HG02943 (cell line): Measurements from ENCODE around the gene WARS2.
"Not testable (repeated sequence)": the region's sequence is repeated elsewhere in the genome, so short reads cannot be mapped to it uniquely, and the experiment has no call there.

Experiments used
- ATAC-seq: cut with Tn5 transposase; IDR thresholded peaks from one replicate; pipeline ENCODE4 v1.9.1; 2021; ENCODE audit warnings: mild to moderate bottlenecking, low read depth, moderate library complexity; ENCODE audit not compliant: unreplicated experiment

The WARS2 gene

DNA sequence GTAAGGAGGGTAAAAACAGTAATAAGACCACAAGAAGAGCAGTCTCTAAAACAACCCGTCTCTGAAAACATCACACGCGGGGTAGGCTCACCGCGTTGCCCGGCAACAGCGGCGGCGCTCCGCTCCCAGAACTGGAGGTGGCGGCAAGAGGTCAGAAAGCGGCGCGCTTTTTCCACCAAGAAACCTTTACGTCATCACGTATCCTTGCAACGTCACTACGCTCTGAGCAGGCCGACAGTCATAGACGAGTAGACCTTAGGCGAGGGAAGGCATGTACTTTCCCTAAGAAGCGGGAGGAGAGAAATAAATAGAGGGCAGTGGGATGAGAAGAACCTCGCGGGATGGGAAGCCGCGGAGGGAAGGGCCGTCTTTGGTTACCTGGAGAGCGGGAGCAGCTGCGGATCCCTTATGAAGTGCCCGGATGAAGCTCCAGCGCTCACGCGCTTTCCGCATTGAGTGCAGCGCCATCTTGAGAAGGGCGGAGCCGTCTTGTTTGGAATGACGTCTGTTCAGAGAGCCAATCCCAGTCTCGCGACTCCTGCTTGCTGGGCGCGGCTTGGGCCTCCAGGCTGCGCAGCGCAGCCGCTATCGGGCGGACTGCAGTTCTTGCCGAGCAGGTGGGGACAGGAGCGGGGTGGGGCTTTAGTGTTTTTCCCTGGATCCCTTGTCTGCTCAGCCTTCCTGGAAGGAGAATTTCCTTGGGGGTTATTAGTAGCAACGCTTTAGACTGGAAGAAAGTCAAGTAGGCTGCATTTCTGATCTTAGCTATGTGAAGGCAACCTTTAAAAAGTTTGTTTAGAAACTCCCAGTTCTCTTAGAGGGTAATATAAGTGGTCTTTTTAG lies at the start of gene WARS2:
TSS of gene WARS2 (minus strand) at position 477 of the 843 bp plus-strand sequence. CDS start at position 468, 9 bp downstream.
- peak; percentile 92 for ATAC-seq

DNA sequence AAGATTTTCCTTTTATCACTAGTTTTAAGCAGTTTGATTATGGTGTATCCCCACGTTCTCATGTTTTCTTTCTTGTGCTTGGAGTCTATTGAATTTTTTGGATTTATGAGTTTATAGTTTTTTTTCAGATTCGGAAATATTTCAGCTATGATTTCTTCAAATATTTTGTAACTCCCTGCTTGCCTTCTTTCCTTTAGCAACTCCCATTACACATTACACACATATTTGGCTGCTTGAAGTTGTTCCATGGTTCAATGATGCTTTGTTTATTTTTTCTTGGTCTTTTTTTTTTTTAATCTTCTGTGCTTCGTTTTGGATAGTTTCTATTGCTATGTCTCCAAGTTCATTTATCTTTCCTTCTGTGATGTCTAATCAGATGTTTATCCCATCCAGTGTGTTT lies 48.5 kb upstream of the WARS2 start:
- ATAC-seq, result no peak

DNA sequence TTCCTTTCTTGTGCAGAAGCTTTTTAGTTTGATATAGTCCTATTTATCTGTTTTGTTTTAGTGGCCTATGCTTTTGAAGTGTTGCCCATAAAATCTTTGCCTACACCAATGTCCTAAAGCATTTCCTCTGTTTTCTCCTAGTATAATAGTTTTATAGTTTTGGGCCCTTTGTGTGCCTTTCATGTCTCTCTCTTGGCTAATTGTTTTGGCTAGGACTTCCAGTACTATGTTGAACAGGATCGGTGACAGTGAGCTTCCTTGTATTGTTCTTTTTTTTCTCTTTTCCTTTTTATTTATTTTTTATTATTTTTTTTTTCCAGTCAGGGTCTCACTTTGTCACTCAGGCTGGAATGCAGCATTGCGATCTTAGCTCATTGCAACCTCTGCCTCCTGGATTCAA lies 47.0 kb upstream of the WARS2 start:
- ATAC-seq, result no peak

DNA sequence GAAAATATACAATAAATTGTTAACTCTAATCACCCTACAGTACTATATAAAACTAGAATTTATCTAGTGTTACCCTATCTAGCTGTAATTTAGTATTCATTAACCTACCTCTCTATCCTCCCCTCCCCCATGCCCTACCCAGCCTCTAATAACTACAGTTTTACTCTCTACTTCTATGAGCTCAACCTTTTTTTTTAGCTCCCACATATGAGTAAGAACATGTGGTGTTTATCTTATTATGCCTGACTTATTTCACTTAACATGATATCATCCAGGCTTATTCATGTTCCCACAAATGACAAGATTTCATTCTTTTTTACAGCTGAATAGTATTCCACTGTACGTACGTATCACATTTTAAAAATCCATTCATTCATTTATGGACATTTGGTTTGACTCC lies 46.0 kb upstream of the WARS2 start:
- no peak for ATAC-seq

DNA sequence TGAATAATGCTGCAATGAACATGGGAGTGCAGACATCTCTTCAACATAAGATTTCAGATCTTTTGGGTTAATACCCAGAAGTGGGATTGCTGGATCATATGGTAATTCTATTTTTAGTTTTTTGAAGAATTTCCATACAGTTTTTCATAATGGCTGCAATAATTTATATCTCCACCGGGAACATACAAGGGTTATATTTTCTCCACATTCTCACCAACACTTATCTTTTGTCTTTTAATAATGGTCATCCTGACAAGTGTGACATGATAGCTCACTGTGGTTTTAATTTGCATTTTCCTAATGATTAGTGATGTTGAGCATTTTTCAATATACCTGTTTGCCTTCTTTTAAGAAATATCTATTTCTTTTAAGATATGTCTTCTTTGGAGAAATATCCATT lies 44.5 kb upstream of the WARS2 start:
- no peak for ATAC-seq

DNA sequence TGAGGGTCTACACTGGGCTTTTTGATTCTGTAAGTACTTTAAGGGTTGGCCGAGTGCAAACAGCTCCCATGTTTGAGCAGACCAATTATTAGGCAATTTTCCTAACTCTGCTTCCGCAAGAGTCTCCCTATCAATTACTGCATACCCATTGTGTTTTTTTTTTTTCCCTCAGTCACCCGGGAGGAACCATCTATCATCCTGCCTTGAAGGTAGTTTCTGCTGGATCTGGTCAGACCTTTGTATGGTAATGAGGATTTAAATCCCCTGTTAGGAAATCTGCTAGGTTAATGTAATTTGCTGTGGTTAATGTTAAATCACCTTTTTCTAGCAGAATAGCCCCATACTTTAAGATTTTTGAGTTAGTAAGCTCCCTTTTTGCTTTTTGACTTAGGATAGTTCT lies 40.8 kb upstream of the WARS2 start:
- ATAC-seq, result no peak

DNA sequence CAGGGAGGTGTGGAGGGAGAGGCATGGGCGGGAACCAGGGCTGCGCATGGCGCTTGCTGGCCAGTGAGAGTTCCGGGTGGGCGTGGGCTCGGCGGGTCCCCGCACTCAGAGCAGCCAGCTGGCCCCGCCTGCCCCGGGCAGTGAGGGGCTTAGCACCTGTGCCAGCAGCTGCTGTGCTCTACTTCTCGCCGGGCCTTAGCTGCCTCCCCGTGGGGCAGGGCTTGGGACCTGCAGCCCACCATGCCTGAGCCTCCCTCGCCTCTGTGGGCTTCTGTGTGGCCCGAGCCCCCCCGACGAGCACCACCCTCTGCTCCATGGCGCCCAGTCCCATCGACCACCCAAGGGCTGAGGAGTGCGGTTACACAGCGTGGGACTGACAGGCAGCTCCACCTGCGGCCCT lies 38.6 kb upstream of the WARS2 start:
- no peak for ATAC-seq

DNA sequence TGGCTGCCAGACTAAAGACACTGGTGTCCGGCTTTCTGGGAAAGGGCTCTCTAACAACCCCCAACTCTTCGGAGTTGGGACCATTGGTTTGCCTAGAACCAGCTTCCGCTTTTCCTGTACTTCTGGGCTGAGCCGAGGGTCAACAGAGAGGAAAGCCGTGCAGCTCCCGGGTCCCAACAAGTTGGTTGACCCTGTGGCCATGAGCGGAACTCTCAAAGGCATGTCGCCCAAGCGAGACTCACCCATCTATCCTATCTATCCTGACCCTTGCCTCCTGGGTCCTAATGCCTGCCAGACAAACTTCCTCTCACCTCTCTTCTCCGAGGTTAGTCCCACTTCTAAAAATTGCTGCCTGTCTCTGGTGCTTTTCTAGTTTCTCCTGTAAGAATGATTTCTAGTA lies 32.5 kb upstream of the WARS2 start:
- ATAC-seq, result not testable (repeated sequence)

DNA sequence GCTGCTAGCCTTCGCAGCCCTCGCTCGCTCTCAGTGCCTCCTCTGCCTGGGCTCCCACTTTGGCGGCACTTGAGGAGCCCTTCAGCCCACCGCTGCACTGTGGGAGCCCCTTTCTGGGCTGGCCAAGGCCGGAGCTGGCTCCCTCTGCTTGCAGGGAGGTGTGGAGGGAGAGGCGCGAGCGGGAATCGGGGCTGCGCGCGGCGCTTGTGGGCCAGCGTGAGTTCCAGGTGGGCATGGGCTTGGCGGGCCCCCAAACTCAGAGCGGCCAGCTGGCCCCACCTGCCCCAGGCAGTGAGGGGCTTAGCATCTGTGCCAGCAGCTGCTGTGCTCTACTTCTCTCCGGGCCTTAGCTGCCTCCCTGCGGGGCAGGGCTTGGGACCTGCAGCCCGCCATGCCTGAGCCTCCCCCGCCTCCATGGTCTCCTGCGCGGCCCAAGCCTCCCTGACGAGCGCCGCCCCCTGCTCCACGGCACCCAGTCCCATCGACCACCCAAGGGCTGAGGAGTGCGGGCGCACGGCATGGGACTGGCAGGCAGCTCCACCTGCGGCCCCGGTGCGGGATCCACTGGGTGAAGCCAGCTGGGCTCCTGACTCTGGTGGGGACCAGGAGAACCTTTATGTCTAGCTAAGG lies 31.0 kb upstream of the WARS2 start:
- ATAC-seq, result not testable (repeated sequence)

DNA sequence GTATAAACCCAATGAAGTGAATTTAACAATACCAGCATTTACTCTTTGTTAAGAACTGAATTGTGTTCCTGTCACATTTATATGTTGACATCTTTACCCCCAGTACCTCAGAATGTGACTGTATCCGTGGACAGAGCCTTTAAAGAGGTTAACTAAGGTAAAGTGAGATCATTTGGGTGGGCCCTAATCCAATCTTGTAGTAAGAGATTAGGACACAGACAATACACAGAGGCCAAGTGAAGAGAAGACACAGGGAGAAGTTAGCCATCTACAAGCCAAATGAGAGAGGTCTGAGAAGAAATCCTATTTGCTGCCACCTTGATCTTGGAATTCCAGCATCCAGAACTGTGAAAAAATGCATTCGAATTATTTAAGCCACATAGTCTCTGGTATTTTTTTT lies 22.9 kb upstream of the WARS2 start:
- ATAC-seq, result no peak

DNA sequence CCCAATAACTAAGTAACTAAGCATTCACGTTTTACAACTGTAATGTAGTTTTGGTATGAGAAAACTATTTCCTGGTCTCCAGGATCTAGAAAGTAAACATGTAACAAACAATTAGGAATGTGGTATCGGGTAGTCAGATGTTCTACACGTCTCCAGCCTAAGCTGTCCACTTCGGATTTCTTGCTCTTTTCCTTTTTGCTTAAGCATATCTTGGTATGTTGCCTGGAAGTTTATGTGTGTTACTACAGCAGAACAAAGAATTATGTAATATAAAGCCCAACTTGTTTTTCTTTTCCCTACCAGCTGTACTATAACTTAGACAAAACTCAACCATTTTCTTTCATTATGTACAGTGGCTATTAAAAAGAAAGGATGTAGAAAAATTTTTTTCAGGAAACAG lies 20.4 kb upstream of the WARS2 start:
- no peak for ATAC-seq

DNA sequence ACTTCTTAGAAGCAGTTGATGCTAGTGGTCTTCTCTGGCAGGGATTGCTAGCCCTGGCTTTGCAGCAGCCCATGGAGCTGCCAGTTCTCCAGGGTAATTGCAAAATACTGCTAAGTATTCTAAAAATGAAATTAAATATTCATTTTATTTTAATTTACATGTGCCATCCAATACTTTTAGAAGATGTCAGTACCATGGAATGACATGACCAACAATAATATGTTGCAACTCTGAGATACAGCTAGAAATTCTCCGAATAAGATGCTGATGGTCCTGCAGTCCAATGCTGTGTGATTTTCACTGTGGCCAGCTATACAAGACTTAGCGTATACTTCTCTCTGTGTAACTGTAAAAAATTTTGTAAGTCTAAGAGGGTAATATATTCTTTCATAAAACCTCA lies 20.0 kb upstream of the WARS2 start:
- no peak for ATAC-seq

DNA sequence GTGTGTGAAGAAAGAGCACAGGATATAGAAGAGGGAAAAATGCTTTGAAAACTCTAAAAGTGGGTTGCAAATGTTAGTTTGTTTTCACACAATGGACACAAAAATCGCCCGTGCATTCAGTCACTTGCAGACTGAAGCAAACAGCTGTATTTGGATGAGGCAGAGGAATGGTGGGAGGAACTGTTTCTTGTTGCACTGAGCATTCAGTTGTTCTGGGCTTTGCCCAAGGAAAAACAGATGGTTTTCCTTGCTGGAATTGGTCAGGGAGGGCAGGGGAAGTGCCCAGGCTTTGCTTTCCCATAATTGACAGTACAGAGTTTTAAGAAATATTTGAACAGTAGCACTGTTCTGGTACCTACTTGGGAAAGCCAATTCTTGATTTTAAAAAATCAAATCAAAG lies 19.5 kb upstream of the WARS2 start:
- ATAC-seq, result no peak

DNA sequence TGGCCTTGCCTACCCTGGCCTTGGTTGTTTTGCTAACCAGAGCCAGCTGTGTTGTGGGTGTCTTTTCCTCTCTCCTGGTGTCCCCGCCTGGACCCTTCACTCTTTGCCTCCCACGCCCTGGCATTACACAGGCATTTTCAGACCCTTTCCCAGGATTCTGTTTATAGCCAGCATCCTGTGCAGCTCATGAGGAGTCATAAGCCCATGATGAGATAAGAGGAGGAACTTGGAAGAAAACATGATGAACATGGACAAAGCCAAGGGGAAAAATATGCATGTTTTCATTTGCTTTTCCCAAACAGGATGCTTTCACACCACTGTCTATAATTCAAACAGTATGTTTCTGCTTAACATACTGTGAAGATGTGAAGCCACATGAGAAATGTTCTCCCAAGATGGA lies 18.7 kb upstream of the WARS2 start:
- ATAC-seq, result no peak

DNA sequence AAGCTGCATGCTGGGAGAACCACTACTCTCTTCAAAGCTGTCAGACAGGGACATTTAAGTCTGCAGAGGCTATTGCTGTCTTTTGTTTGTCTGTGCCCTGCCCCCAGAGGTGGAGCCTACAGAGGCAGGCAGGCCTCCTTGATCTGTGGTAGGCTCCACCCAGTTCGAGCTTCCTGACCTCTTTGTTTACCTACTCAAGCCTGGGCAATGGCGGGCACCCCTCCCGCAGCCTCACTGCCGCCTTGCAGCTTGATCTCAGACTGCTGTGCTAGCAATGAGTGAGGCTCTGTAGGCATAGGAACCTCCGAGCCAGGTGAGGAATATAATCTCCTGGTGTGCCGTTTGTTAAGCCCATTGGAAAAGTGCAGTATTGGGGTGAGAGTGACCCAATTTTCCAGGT lies 16.3 kb upstream of the WARS2 start:
- not testable (repeated sequence) for ATAC-seq

DNA sequence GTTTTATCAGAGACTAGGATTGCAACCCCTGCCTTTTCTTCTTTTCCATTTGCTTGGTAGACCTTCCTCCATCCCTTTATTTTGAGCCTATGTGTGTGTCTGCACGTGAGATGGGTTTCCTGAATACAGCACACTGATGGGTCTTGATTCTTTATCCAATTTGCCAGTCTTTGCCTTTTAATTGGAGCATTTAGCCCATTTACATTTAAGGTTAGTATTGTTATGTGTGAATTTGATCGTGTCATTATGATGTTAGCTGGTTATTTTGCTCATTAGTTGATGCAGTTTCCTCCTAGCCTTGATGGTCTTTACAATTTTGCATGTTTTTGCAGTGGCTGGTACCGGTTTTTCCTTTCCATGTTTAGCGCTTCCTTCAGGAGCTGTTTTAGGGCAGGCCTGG lies 14.6 kb upstream of the WARS2 start:
- ATAC-seq, result not testable (repeated sequence)

DNA sequence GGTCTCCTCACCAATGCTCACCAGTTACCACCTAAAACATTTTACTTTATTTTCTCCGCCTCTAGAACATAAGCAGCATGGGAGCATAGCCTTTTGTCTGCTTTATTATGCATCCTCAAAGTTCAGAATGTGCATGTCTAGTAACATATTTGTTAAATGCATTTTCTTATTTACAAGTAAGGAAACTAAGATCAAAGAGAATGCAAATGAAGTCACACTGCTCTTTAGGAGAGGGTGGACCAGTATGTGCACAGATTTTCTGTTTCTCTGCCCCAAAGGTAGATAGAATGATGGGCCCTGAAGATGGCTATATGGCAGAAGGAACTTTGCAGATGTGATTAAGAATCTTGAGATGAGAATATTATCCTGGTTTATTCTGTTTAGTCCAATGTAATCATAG lies 9.7 kb upstream of the WARS2 start:
- ATAC-seq, result no peak

DNA sequence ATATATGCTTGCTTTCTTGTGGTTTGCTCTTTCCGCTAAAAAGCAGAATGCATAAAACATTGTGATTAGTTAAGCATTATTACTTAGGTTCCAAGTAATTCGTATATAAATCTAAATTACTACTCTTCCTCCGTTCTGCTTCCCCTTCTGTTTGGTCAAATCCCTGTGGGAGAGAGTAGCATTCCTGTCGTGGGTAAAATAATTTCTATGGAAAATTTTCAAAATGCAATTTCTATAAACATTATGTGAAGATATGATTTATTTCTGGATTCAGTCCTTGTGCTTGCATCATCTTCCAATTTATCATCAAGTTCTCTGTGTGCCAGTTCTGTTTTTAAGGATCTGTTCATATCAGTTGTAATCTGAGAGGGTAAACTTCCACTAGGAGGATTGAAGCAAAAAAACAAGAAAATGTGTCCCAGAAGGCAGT lies 7.2 kb upstream of the WARS2 start:
- ATAC-seq, result no peak

DNA sequence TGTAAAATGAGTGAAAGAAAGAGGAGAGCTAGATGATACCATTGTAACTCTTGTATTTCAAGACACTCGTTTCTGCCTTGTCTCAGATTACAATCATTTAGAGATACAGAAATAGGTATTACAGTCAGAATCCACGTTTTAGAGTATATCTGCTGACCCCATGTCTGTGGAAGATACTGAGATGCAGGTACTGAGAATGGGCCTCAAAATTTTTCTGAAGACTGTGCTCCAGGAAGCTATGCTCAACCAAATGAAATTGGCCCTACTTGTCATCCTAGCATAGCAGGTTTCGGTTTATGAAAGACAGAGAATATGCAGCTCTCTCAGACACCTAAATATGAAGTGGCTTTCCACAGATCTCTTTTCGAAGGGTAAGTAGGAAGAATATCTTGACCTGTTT lies 6.0 kb upstream of the WARS2 start:
- no peak for ATAC-seq

DNA sequence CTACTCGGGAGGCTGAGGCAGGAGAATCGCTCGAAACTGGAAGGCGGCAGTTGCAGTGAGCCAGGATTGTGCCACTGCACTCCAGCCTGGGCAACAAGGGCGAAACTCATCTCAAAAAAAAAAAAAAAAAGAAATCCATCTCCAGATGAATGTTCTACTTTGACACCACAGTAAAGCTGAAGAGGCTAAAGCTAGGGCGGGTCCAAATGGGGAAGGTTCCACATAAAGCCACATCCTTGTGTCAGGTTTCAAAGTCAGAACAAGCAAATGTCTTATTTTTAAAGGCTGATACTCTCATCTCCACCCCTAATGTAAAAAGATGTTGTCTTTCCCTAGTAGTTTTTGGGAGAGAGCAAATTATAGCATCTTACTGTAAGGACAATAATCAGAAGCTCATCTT lies 4.4 kb upstream of the WARS2 start:
- ATAC-seq, result no peak

DNA sequence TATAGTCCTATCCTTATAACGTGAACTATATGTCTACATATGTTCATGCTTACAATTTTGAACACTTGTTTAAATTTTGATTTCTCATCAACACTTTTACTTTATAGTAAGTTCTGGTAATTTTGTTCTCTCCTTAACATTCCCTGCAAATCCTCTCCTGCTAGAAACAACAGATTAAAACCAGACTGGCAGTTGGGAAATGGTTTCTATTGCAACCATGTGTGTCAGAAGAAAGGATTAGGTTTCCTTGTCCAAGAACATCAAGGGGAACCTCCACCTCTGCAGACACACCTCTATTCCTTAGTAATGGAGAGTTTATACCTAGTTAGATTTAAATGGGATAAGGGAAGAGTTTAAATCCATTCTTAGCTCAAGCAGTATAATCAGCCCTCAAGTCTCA lies 3.3 kb upstream of the WARS2 start:
- ATAC-seq, result no peak

DNA sequence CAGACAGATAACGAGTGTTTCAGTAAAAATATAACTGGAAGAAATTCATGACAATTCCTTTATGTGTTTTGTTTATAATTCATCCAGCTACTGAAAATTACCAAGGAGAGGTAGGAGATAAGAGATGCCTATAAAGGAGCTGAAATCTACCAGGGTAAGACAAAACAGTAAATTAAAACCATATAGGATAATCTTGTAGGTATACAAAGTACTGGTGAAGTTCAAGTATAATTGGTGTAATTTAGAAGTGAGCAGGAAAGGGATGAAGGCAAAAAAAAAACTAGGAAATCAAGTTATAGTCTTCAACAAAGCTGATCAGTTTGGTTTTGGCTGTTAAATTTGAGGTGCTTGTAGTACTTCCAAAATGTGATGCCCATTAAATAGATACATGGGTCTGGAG lies 1.2 kb upstream of the WARS2 start:
- ATAC-seq, result no peak
